ENCODE measurements around the gene CDH20.

CDH20 gene

DNA sequence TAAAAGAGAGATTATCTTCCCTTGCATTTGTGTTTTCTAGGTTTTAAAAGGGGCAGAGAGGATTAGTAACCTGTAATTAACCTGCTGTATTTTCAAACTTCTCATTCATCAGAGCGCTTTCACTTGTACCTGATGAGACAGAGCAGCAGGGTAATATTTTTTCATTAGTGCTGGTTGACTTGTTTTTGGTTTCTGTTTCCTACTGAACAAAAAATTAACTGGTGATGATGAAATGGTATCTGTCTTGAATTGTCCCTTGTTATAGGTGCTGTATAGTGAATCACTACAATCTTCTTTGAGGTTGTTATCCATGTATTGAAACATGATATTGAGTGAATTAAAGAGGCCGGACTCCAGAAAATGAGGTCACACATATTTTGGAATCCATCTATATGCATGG is 37.9 kb downstream of the CDH20 start:
- Histone ChIP-seq H3K9me3 (ENCODE audit: control insufficient read depth in 2 of 2, low read length in 2 of 2) (no peaks in the 10 kb centered on the region), H3K27me3 (ENCODE audit: control insufficient read depth in 2 of 2, insufficient read depth in 2 of 2, low read length in 2 of 2) (peaks cover 0 to 3% of the 10 kb centered on the region in 2 donors), H3K27ac (ENCODE audit: low read depth in 2 of 2, low read length in 2 of 2) (no peak overlapping the region), H3K36me3 (ENCODE audit: control insufficient read depth in 2 of 2, insufficient read depth in 2 of 2, low read length in 2 of 2) (no peaks in the 10 kb centered on the region), H3K9ac (ENCODE audit: low read depth in 1 of 2, low read length in 2 of 2) (no peak overlapping the region), H3K4me1 (ENCODE audit: control insufficient read depth in 2 of 2, insufficient read depth in 2 of 2, low read length in 2 of 2) (no peaks in the 10 kb centered on the region), H3K4me3 (ENCODE audit: low read length in 2 of 2) (no peak overlapping the region)

DNA sequence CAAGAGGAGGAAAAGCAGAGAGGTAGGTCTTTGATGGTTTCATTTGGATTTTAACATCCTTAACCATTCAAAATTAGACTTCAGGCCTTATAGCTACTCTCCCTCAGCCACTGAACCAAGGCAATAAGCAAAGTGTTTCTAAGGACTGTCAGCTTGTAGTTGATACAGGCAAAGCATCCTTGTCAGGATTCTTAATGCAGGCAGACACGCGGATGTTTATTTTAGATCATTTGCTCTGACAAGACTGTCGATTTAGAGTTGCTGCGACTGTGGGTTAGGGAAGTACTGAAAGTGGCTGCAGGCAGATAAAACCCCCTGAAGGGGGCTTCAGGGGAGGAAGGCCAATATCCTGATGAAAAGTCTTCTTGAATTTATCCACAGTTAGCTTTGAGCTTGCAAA is 46.6 kb downstream of the CDH20 start:
- H3K4me1 ChIP-seq (ENCODE audit: control insufficient read depth in 2 of 2, insufficient read depth in 2 of 2, low read length in 2 of 2) = no peaks in the 10 kb centered on the region
- H3K27me3 ChIP-seq (ENCODE audit: control insufficient read depth in 2 of 2, insufficient read depth in 2 of 2, low read length in 2 of 2) = no peaks in the 10 kb centered on the region
- no peak overlapping the region for H3K4me3 ChIP-seq (ENCODE audit: low read length in 2 of 2)
- no peaks in the 10 kb centered on the region for H3K36me3 ChIP-seq (ENCODE audit: control insufficient read depth in 2 of 2, insufficient read depth in 2 of 2, low read length in 2 of 2)
- no peak overlapping the region for H3K27ac ChIP-seq (ENCODE audit: low read depth in 2 of 2, low read length in 2 of 2)
- no peak overlapping the region for H3K9ac ChIP-seq (ENCODE audit: low read depth in 1 of 2, low read length in 2 of 2)
- no peaks in the 10 kb centered on the region for H3K9me3 ChIP-seq (ENCODE audit: control insufficient read depth in 2 of 2, low read length in 2 of 2)

DNA sequence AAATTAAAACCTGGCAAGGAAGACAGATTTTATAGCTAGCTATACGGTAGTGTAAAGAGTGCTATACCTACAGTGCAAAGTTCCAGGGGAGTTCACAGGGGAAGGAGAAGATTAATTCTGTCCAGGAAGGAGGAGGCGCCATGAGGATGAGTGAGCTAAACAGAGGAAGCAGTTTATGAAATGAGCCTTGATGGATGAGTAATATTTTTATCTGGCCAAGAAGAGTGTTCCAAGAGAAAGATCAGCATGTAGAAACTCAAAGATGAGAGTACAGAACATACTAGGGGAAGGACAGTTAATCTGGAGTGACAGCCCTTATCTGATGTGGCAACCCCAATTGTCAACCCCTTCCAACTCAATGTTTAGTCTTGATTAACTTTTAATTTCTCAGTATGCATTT is 54.8 kb downstream of the CDH20 start:
- H3K9me3 ChIP-seq (ENCODE audit: control insufficient read depth in 2 of 2, low read length in 2 of 2) = no peaks in the 10 kb centered on the region
- H3K4me3 ChIP-seq (ENCODE audit: low read length in 2 of 2) = no peak overlapping the region
- no peaks in the 10 kb centered on the region for H3K27me3 ChIP-seq (ENCODE audit: control insufficient read depth in 2 of 2, insufficient read depth in 2 of 2, low read length in 2 of 2)
- no peak overlapping the region for H3K27ac ChIP-seq (ENCODE audit: low read depth in 2 of 2, low read length in 2 of 2)
- no peaks in the 10 kb centered on the region for H3K36me3 ChIP-seq (ENCODE audit: control insufficient read depth in 2 of 2, insufficient read depth in 2 of 2, low read length in 2 of 2)
- no peak overlapping the region for H3K9ac ChIP-seq (ENCODE audit: low read depth in 1 of 2, low read length in 2 of 2)
- peaks cover 0 to 3% of the 10 kb centered on the region in 2 donors for H3K4me1 ChIP-seq (ENCODE audit: control insufficient read depth in 2 of 2, insufficient read depth in 2 of 2, low read length in 2 of 2)

DNA sequence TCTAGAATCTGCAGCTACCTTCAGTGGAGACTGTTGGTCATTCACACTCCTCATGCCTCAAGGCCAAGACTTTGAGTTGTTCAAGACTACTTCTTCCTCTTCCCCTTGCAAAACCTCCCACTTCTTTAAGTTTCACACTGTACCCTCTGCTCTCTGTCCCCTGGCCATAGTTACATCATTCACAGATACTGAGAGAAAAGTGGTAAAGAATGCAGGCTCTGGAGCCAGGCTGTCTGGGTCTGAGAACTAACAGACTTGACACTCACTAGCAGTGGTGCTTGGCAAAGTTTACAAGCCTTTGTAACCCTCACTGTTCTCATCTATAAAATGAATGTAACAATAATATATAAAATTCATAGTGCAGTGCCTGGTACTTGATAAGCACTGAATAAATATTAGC is 61.8 kb downstream of the CDH20 start:
- Histone ChIP-seq H3K4me3 (ENCODE audit: low read length in 2 of 2) (no peak overlapping the region), H3K9me3 (ENCODE audit: control insufficient read depth in 2 of 2, low read length in 2 of 2) (no peaks in the 10 kb centered on the region), H3K4me1 (ENCODE audit: control insufficient read depth in 2 of 2, insufficient read depth in 2 of 2, low read length in 2 of 2) (no peaks in the 10 kb centered on the region), H3K27me3 (ENCODE audit: control insufficient read depth in 2 of 2, insufficient read depth in 2 of 2, low read length in 2 of 2) (no peaks in the 10 kb centered on the region), H3K9ac (ENCODE audit: low read depth in 1 of 2, low read length in 2 of 2) (no peak overlapping the region), H3K36me3 (ENCODE audit: control insufficient read depth in 2 of 2, insufficient read depth in 2 of 2, low read length in 2 of 2) (no peaks in the 10 kb centered on the region), H3K27ac (ENCODE audit: low read depth in 2 of 2, low read length in 2 of 2) (no peak overlapping the region)

DNA sequence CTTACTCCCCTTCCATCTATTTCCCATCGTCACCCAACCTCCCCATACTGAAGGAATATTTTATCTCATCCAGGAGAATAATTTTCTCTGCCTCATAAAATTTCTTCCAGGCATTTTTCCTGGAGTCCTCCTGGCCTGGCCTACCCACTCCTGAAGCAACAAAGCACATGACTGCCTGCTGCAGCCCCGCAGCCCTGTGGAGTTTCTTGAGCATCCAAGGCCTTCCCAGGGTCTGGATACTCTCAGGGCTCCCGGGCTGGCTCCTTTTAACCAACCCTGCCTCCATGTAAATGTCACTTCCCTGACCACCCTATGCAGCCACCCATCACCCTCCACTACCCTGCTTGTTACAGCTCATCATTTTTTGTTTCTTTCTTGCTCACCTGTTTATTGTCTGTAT is 64.0 kb downstream of the CDH20 start:
- Histone ChIP-seq H3K4me1 (ENCODE audit: control insufficient read depth in 2 of 2, insufficient read depth in 2 of 2, low read length in 2 of 2) (no peaks in the 10 kb centered on the region), H3K9ac (ENCODE audit: low read depth in 1 of 2, low read length in 2 of 2) (no peak overlapping the region), H3K27ac (ENCODE audit: low read depth in 2 of 2, low read length in 2 of 2) (no peak overlapping the region), H3K27me3 (ENCODE audit: control insufficient read depth in 2 of 2, insufficient read depth in 2 of 2, low read length in 2 of 2) (no peaks in the 10 kb centered on the region), H3K36me3 (ENCODE audit: control insufficient read depth in 2 of 2, insufficient read depth in 2 of 2, low read length in 2 of 2) (no peaks in the 10 kb centered on the region), H3K4me3 (ENCODE audit: low read length in 2 of 2) (no peak overlapping the region), H3K9me3 (ENCODE audit: control insufficient read depth in 2 of 2, low read length in 2 of 2) (no peaks in the 10 kb centered on the region)

DNA sequence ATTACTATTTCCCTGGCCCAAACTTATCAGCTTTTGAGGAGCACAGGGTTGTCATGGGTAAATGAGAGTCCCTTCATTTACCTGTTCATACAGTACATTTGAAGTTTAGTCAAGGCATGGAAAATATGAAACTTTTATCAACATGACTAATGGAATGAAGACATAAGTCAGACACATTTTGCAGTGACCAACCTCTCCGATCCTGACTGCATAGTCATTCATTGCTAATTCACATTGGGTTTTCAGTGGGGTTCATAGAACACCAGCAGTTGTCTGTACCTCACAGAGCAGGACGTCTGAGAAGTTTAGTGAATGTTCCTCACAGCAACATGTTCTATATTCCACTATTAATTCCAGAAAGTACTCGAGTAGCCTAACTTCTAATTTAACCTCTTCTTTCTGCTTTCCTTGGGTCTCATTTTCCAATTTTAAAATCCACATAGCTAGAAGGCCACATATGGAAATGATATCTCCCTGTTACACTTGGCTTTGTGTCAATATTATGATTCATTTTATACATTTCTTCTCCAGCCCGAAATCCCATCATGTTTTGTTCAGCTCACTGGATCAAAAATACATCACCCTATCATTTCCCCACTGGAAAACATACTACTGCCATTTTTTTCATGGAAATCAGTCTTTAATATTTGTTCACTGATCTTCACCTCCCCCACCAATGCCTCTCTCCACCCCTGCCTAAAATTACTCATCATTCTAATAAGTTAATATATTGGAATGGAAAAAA is 65.9 kb downstream of the CDH20 start:
- no peaks in the 10 kb centered on the region for H3K4me1 ChIP-seq (ENCODE audit: control insufficient read depth in 2 of 2, insufficient read depth in 2 of 2, low read length in 2 of 2)
- no peak overlapping the region for H3K27ac ChIP-seq (ENCODE audit: low read depth in 2 of 2, low read length in 2 of 2)

DNA sequence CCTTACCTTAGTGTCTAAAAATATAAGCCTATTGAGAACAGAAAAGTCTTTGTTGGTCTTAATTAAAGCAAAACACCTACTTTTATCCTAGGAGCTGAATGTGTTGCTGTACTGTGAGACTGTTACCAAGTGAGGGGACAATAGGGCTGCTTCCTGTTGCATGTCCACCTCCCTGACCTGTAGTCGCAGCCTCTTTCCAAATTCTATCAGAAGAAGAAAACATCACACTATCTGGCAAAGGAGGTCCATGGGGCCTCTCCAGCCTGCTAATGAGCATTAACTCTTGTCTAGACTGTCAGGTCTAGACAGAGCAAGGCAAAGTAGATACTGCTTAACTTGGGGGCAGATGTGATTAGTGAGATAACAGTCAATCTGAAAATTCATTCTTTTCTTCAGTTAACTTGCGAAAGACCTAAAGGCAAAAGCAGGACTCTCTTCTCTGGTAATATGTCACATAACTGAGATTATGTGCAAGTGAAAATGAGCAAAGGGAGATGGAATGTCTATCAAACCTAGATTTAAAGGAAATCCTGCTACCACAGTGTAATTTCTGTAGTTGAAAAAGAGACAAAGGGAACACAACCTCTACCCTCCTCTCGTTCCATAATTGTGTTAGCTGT is 66.9 kb downstream of the CDH20 start:
- H3K4me3 ChIP-seq (ENCODE audit: low read length in 2 of 2) = no peak overlapping the region
- H3K36me3 ChIP-seq (ENCODE audit: control insufficient read depth in 2 of 2, insufficient read depth in 2 of 2, low read length in 2 of 2) = no peaks in the 10 kb centered on the region
- H3K27ac ChIP-seq (ENCODE audit: low read depth in 2 of 2, low read length in 2 of 2) = no peak overlapping the region
- H3K4me1 ChIP-seq (ENCODE audit: control insufficient read depth in 2 of 2, insufficient read depth in 2 of 2, low read length in 2 of 2) = no peaks in the 10 kb centered on the region
- no peak overlapping the region for H3K9ac ChIP-seq (ENCODE audit: low read depth in 1 of 2, low read length in 2 of 2)
- no peaks in the 10 kb centered on the region for H3K9me3 ChIP-seq (ENCODE audit: control insufficient read depth in 2 of 2, low read length in 2 of 2)
- no peaks in the 10 kb centered on the region for H3K27me3 ChIP-seq (ENCODE audit: control insufficient read depth in 2 of 2, insufficient read depth in 2 of 2, low read length in 2 of 2)

More for the DNA sequence above, 65.9 kb downstream of the CDH20 start:
- Histone ChIP-seq H3K9ac (ENCODE audit: low read depth in 1 of 2, low read length in 2 of 2) (no peak overlapping the region), H3K9me3 (ENCODE audit: control insufficient read depth in 2 of 2, low read length in 2 of 2) (no peaks in the 10 kb centered on the region), H3K4me3 (ENCODE audit: low read length in 2 of 2) (no peak overlapping the region), H3K36me3 (ENCODE audit: control insufficient read depth in 2 of 2, insufficient read depth in 2 of 2, low read length in 2 of 2) (no peaks in the 10 kb centered on the region), H3K27me3 (ENCODE audit: control insufficient read depth in 2 of 2, insufficient read depth in 2 of 2, low read length in 2 of 2) (no peaks in the 10 kb centered on the region)

DNA sequence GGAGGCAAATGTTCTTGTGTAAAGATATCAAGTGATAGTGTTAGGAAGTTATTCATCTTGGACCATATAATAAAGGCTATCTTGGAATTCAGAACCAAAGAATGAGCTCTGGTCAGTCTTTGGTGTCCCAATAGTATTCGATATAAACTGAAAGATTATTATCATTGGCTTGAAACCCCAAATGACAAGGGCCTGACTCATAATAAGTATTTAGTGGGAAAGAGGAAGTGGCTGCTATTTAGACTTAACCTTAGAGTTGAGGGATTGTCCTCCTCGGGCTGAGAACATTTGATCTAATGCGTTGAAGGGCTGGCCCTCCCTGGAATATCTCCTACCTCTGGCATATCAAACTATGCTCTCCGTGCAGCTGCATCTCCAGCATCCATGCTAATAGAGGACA is 67.5 kb downstream of the CDH20 start:
- no peak overlapping the region for H3K27ac ChIP-seq (ENCODE audit: low read depth in 2 of 2, low read length in 2 of 2)

DNA sequence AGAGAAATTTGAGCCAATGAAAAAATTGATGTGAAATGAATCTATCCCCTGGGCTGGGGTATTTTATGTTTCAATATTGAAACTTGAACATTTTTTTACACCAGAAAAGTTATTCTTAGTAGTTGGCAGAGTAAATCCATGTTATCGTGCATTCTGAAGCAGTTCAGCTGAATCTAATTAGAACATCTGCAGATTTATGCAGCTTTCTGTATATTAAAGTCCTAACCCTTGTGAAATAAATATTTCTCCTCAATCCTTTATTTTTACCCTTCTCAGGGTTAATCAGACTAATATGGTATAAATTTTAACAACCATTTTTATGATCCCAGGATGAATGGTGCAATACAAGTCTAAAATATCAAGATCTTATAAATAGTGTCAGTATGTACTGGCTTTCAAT is 69.5 kb downstream of the CDH20 start:
- H3K27me3 ChIP-seq (ENCODE audit: control insufficient read depth in 2 of 2, insufficient read depth in 2 of 2, low read length in 2 of 2) = no peaks in the 10 kb centered on the region
- H3K4me1 ChIP-seq (ENCODE audit: control insufficient read depth in 2 of 2, insufficient read depth in 2 of 2, low read length in 2 of 2) = no peaks in the 10 kb centered on the region
- no peak overlapping the region for H3K27ac ChIP-seq (ENCODE audit: low read depth in 2 of 2, low read length in 2 of 2)
- no peak overlapping the region for H3K4me3 ChIP-seq (ENCODE audit: low read length in 2 of 2)
- no peak overlapping the region for H3K9ac ChIP-seq (ENCODE audit: low read depth in 1 of 2, low read length in 2 of 2)
- H3K9me3 ChIP-seq (ENCODE audit: control insufficient read depth in 2 of 2, low read length in 2 of 2) = no peaks in the 10 kb centered on the region
- H3K36me3 ChIP-seq (ENCODE audit: control insufficient read depth in 2 of 2, insufficient read depth in 2 of 2, low read length in 2 of 2) = no peaks in the 10 kb centered on the region

More for the DNA sequence above, 67.5 kb downstream of the CDH20 start:
- Histone ChIP-seq H3K4me3 (ENCODE audit: low read length in 2 of 2) (no peak overlapping the region), H3K9me3 (ENCODE audit: control insufficient read depth in 2 of 2, low read length in 2 of 2) (no peaks in the 10 kb centered on the region), H3K36me3 (ENCODE audit: control insufficient read depth in 2 of 2, insufficient read depth in 2 of 2, low read length in 2 of 2) (no peaks in the 10 kb centered on the region), H3K27me3 (ENCODE audit: control insufficient read depth in 2 of 2, insufficient read depth in 2 of 2, low read length in 2 of 2) (no peaks in the 10 kb centered on the region), H3K9ac (ENCODE audit: low read depth in 1 of 2, low read length in 2 of 2) (no peak overlapping the region), H3K4me1 (ENCODE audit: control insufficient read depth in 2 of 2, insufficient read depth in 2 of 2, low read length in 2 of 2) (no peaks in the 10 kb centered on the region)

DNA sequence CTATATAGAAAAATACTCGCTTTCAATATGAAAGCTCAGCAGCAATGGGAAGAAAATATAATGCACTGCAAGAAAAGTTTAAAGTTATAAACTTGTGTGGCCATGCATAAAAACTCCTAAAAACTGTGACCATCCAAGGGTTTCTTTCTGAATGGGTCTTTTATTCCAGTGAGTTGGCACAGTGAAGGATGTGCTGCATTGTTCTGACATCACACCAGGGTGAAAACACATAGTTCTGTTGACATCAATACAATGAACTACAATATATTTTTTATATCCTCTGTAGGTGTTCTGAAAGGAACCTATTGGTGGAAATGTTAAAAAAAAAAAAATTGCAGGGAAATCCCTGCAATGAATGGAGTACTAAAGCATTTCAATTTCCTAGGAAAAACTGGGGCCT is 80.2 kb downstream of the CDH20 start:
- Histone ChIP-seq H3K9me3 (ENCODE audit: control insufficient read depth in 2 of 2, low read length in 2 of 2) (no peaks in the 10 kb centered on the region), H3K4me1 (ENCODE audit: control insufficient read depth in 2 of 2, insufficient read depth in 2 of 2, low read length in 2 of 2) (no peaks in the 10 kb centered on the region), H3K9ac (ENCODE audit: low read depth in 1 of 2, low read length in 2 of 2) (no peak overlapping the region), H3K4me3 (ENCODE audit: low read length in 2 of 2) (no peak overlapping the region), H3K27me3 (ENCODE audit: control insufficient read depth in 2 of 2, insufficient read depth in 2 of 2, low read length in 2 of 2) (no peaks in the 10 kb centered on the region), H3K27ac (ENCODE audit: low read depth in 2 of 2, low read length in 2 of 2) (no peak overlapping the region), H3K36me3 (ENCODE audit: control insufficient read depth in 2 of 2, insufficient read depth in 2 of 2, low read length in 2 of 2) (no peaks in the 10 kb centered on the region)
